Pericardium fibroblast (primary cell): ENCODE data around the gene PTH2R. TPM values are rescaled to one million over a fixed set of nuclear protein-coding genes. Genes with fewer than 3 reads are reported as not detected.

Experiments
- total RNA-seq: library from RNA; depleted of rRNA; stranded (reverse); fragments of >200 nt; gene quantifications from 2 replicates; pipeline ENCODE4 v1.2.3, GENCODE V29; 2015

The PTH2R gene
- total RNA-seq: not detected in 2 replicates

DNA sequence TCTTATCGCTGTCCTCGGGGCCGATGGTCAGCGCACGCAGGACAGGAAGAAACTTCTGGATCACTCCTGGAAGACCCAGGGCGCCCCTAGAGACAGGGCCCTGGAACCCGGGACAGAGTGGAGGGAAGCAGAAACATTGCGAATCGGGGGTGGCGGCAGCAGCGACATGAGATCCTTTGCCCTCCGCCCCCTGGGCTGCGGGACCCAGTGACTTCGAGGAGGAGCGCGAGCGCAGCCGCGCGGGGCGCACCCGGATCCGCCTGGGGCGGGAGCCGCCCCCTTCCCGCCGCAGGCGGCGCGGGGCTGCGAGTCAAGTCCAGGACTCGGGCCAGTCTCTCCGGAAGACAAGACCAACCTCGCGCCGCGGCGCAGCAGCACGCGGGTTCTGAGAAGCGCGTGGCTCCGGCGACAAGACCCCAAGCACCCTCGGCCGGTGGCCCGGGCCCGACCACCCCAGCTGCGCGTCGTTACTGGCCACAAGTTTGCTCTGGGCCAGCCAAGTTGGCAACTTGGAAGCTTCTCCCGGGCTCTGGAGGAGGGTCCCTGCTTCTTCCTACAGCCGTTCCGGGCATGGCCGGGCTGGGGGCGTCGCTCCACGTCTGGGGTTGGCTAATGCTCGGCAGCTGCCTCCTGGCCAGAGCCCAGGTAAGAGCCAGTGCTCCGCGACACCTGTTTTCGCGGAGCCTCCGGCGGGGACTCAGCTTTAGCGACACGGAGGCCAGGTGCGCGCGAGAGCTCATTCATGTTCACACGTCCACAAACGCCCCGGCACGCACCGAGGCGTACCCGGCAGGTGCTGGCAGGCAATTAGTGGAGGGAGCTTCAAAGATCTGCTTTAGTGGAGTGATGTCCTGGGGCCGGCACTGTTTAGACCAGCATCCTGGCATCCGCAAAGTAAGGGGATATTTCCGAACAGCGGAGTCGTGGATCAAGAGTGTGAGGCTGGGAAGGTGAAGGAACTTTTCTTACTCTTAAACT lies at the start of gene PTH2R:
Gene PTH2R, plus strand, starts transcription at position 319 of the 978 bp plus-strand sequence. Its CDS starts 252 bp downstream, at position 571.

Other genes with a start within 250 kb of the PTH2R start
- gene CRYGA, start 243.2 kb upstream of the PTH2R start, total RNA-seq: not detected in 2 replicates
- not detected in 2 replicates for gene C2orf80, start 216.8 kb upstream of the PTH2R start, total RNA-seq
- 160 and 175 TPM in 2 replicates for gene IDH1, start 151.7 kb upstream of the PTH2R start, total RNA-seq
- 16.8 and 28.1 TPM in 2 replicates for gene PIKFYVE, start 140.5 kb upstream of the PTH2R start, total RNA-seq